Measurements from ENCODE around the gene PRAC2. TPM values are rescaled to one million over a fixed set of nuclear protein-coding genes. Genes with fewer than 3 reads are reported as not detected.

PRAC2 gene
- total RNA-seq, 1 experiment from 2014 or later = not detected

DNA sequence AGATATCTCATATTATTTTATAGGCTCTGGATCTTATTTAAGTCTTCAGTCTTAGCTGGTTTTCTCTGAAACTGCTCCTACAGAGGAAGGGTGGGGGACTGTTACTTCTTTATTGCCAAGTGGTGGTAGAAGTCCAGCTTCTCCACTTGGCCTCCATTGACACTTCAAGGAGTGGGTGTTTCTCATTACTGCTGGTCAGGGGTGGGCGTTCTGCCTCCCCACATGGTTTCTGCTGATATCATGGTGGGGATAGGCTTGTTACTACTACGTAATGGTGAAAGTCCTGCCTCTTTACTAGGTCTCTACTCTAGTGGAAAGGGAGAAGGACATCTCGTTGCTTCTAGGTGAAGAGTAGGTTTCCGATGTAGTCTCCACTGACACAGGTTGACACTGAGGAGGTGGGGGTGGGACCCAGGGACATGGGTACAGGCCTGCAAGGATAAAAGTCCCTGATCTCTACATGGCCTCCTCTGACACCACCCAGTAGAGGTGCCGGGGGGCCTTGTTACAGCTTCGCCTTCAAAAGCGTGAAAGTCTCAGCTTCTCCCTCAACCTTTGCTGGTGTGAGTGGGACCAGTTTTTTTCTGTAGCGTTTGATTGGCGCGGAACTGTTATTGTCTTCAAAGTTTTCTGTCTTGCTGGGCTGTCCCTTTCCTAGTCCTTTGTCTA lies 21.0 kb upstream of the PRAC2 start:
- no peak for TF ChIP-seq SIN3A (IDR thresholded peaks at IDR 0.05; ENCODE audit: low read depth)
- H3K9me2 ChIP-seq (ENCODE audit: insufficient read depth) = no peaks in the 10 kb centered on the region
- no peak overlapping the region for H3K9ac ChIP-seq (ENCODE audit: low read length)
- no peak overlapping the region for H3K27ac ChIP-seq (ENCODE audit: low read depth, low read length)
- ChIA-PET POLR2A (no interaction called here), CTCF (interaction anchor here (2.6 kb wide), 1 partner anchor 23 kb away, joined by 12 read pairs; no protein-coding TSS in a partner anchor), RAD21 (ENCODE audit: low non-redundant PET in 1 of 2, low total read pairs in 2 of 2, uncharacterized antibody in 2 of 2, unreplicated experiment in 2 of 2) (no interaction called here)
- no peaks in the 10 kb centered on the region for H3K27me3 ChIP-seq (ENCODE audit: insufficient read depth, low read length)
- H3K4me1 ChIP-seq (ENCODE audit: control insufficient read depth in 1 of 2, insufficient read depth in 2 of 2, low read length in 2 of 2) = no peaks in the 10 kb centered on the region
- H3K4me3 ChIP-seq (replicated peaks in 1 of 2; ENCODE audit: low read depth in 1 of 2, low read length in 2 of 2) = no peak overlapping the region
- H4K20me1 ChIP-seq (ENCODE audit: insufficient read depth) = no peaks in the 10 kb centered on the region
- intact Hi-C loops (cut with micrococcal nuclease) = no loop called here
- no TSS peak for BruUV-seq (replicated peaks)
- no peaks in the 10 kb centered on the region for H3K9me3 ChIP-seq (ENCODE audit: control insufficient read depth in 1 of 2, insufficient read depth in 1 of 2, low read depth in 1 of 2, low read length in 2 of 2)
- ATAC-seq = no peak
- no peak overlapping the region for H2AFZ ChIP-seq (ENCODE audit: low read depth, low read length, poor library complexity, severe bottlenecking)
- DNase-seq (ENCODE audit: low read depth, low spot score) = no peak
- no peaks in the 10 kb centered on the region for H3K79me2 ChIP-seq (ENCODE audit: insufficient read depth, low read length)
- H3K4me2 ChIP-seq (ENCODE audit: low read length) = no peak overlapping the region
- no peaks in the 10 kb centered on the region for H3K36me3 ChIP-seq (ENCODE audit: control insufficient read depth in 1 of 2, insufficient read depth in 2 of 2, low read length in 2 of 2)

DNA sequence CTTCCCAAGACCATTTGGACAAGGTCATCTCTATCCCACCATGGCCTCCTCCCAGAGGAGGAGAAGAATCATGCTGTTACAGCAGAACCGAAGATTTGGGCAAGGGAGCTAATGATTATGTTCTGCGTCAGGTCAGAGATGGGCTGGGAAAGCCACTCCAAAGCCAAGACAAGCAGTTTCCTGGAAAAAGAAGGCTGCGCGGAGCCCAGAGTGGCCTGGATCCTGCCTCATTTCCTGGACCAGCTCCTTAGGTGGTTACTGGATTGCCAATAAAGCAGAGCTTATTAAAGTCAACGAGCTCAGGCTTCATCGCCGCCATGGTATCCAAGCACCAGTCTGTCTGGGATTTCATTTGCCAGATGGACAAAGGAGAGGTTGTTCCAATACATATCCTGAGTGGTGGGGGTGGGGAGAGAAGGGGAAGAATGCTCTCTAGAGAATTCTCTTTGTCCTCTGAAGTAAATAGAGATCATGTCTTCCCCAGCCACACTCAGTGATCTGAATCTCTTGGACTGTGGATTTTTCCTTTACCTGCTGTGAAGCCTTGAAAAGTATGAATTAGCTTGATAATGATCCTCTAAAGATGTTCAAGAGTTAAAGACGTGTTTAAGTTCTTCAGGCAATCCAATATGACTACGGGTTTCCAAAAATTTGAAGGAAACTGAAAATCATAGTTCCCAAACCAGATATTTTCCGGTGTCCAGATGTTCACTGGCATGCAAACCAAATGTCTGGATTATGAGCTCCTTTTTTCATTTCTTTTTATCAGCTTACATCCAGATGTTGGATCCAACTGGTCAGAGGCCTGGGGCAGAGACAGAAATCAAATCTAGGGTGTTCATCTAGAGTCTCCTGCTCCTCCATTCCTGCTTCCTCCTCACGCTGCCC lies 18.4 kb upstream of the PRAC2 start:
- Histone ChIP-seq H3K4me3 (replicated peaks in 1 of 2; ENCODE audit: low read depth in 1 of 2, low read length in 2 of 2) (no peak overlapping the region), H3K4me2 (ENCODE audit: low read length) (no peak overlapping the region), H3K9ac (ENCODE audit: low read length) (no peak overlapping the region), H3K27ac (ENCODE audit: low read depth, low read length) (no peak overlapping the region), H3K79me2 (ENCODE audit: insufficient read depth, low read length) (no peaks in the 10 kb centered on the region), H2AFZ (ENCODE audit: low read depth, low read length, poor library complexity, severe bottlenecking) (no peak overlapping the region), H4K20me1 (ENCODE audit: insufficient read depth) (no peaks in the 10 kb centered on the region), H3K4me1 (ENCODE audit: control insufficient read depth in 1 of 2, insufficient read depth in 2 of 2, low read length in 2 of 2) (no peaks in the 10 kb centered on the region), H3K36me3 (ENCODE audit: control insufficient read depth in 1 of 2, insufficient read depth in 2 of 2, low read length in 2 of 2) (no peaks in the 10 kb centered on the region), H3K27me3 (ENCODE audit: insufficient read depth, low read length) (no peaks in the 10 kb centered on the region), H3K9me2 (ENCODE audit: insufficient read depth) (no peaks in the 10 kb centered on the region), H3K9me3 (ENCODE audit: control insufficient read depth in 1 of 2, insufficient read depth in 1 of 2, low read depth in 1 of 2, low read length in 2 of 2) (no peaks in the 10 kb centered on the region)
- ATAC-seq = no peak
- DNase-seq (ENCODE audit: low read depth, low spot score) = no peak
- BruUV-seq (replicated peaks) = no TSS peak
- intact Hi-C loops (cut with micrococcal nuclease) = no loop called here
- ChIA-PET CTCF (interaction anchor here (0.9 to 2.3 kb wide), 4 partner anchors 20 to 175 kb away, joined by 3 to 11 read pairs (median 3); no protein-coding TSS in a partner anchor), RAD21 (ENCODE audit: low non-redundant PET in 1 of 2, low total read pairs in 2 of 2, uncharacterized antibody in 2 of 2, unreplicated experiment in 2 of 2) (no interaction called here), POLR2A (no interaction called here)
- TF ChIP-seq, protein P1, sequence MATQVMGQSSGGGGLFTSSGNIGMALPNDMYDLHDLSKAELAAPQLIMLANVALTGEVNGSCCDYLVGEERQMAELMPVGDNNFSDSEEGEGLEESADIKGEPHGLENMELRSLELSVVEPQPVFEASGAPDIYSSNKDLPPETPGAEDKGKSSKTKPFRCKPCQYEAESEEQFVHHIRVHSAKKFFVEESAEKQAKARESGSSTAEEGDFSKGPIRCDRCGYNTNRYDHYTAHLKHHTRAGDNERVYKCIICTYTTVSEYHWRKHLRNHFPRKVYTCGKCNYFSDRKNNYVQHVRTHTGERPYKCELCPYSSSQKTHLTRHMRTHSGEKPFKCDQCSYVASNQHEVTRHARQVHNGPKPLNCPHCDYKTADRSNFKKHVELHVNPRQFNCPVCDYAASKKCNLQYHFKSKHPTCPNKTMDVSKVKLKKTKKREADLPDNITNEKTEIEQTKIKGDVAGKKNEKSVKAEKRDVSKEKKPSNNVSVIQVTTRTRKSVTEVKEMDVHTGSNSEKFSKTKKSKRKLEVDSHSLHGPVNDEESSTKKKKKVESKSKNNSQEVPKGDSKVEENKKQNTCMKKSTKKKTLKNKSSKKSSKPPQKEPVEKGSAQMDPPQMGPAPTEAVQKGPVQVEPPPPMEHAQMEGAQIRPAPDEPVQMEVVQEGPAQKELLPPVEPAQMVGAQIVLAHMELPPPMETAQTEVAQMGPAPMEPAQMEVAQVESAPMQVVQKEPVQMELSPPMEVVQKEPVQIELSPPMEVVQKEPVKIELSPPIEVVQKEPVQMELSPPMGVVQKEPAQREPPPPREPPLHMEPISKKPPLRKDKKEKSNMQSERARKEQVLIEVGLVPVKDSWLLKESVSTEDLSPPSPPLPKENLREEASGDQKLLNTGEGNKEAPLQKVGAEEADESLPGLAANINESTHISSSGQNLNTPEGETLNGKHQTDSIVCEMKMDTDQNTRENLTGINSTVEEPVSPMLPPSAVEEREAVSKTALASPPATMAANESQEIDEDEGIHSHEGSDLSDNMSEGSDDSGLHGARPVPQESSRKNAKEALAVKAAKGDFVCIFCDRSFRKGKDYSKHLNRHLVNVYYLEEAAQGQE (IDR thresholded peaks at IDR 0.05; ENCODE audit: low read depth) = no peak
- TF ChIP-seq JUND (IDR thresholded peaks at IDR 0.05) (no peak), ZFX (IDR thresholded peaks at IDR 0.05) (no peak), EZH2phosphoT487 (IDR thresholded peaks at IDR 0.05; ENCODE audit: borderline replicate concordance) (no peak), YY1 (IDR thresholded peaks at IDR 0.05; ENCODE audit: extremely low read depth, insufficient replicate concordance, low read depth, low read length) (no peak), EGR1 (IDR thresholded peaks at IDR 0.05; ENCODE audit: low read depth) (no peak), EZH2 (IDR thresholded peaks at IDR 0.05) (no peak)
- TF ChIP-seq, protein P2, sequence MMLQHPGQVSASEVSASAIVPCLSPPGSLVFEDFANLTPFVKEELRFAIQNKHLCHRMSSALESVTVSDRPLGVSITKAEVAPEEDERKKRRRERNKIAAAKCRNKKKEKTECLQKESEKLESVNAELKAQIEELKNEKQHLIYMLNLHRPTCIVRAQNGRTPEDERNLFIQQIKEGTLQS (IDR thresholded peaks at IDR 0.05) = no peak
- TF ChIP-seq, protein P3, sequence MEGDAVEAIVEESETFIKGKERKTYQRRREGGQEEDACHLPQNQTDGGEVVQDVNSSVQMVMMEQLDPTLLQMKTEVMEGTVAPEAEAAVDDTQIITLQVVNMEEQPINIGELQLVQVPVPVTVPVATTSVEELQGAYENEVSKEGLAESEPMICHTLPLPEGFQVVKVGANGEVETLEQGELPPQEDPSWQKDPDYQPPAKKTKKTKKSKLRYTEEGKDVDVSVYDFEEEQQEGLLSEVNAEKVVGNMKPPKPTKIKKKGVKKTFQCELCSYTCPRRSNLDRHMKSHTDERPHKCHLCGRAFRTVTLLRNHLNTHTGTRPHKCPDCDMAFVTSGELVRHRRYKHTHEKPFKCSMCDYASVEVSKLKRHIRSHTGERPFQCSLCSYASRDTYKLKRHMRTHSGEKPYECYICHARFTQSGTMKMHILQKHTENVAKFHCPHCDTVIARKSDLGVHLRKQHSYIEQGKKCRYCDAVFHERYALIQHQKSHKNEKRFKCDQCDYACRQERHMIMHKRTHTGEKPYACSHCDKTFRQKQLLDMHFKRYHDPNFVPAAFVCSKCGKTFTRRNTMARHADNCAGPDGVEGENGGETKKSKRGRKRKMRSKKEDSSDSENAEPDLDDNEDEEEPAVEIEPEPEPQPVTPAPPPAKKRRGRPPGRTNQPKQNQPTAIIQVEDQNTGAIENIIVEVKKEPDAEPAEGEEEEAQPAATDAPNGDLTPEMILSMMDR (IDR thresholded peaks at IDR 0.05 in 2 of 3, conservative IDR thresholded peaks at IDR 0.05 in 1 of 3; ENCODE audit: borderline replicate concordance in 1 of 3, insufficient read depth in 1 of 3, low read depth in 2 of 3, low read length in 2 of 3) = no peak
